ENCODE data around the gene CEP250. TPM values are rescaled to one million over a fixed set of nuclear protein-coding genes. Genes with fewer than 3 reads are reported as not detected.

Gene CEP250
- total RNA-seq, 1 donor from 2014 or later, result 15.3 TPM

GRCh38 chr20:35492352-35492751 is 37.0 kb downstream of the CEP250 start:
- intact Hi-C loops (cut with micrococcal nuclease), result no loop called here
- H3K9me3 ChIP-seq (replicated peaks), result no peaks in the 10 kb centered on the region
- H3K4me1 ChIP-seq, result peaks cover 9% of the 10 kb centered on the region
- H3K27ac ChIP-seq (replicated peaks), result no peak overlapping the region
- no peaks in the 10 kb centered on the region for H3K27me3 ChIP-seq (ENCODE audit: low read depth)
- no peak for TF ChIP-seq CTCF (IDR thresholded peaks at IDR 0.05; ENCODE audit: borderline replicate concordance)
- no peak for DNase-seq
- H3K4me3 ChIP-seq, result no peak overlapping the region
- peaks cover 93% of the 10 kb centered on the region for H3K36me3 ChIP-seq

- no peaks in the 10 kb centered on the region for H3K27me3 ChIP-seq (ENCODE audit: low read depth)
- no peaks in the 10 kb centered on the region for H3K9me3 ChIP-seq (replicated peaks)
- H3K4me1 ChIP-seq, result peaks cover 11% of the 10 kb centered on the region
- DNase-seq, result no peak
- H3K4me3 ChIP-seq, result no peak overlapping the region
- TF ChIP-seq CTCF (IDR thresholded peaks at IDR 0.05; ENCODE audit: borderline replicate concordance), result no peak
- H3K27ac ChIP-seq (replicated peaks), result peak overlapping the region; percentile 68
- peaks cover 98% of the 10 kb centered on the region for H3K36me3 ChIP-seq
- intact Hi-C loops (cut with micrococcal nuclease), result no loop called here
Observed at GRCh38 chr20:35496481-35496880, 41.1 kb downstream of the CEP250 start.

- H3K4me1 ChIP-seq, result peaks cover 11% of the 10 kb centered on the region
- H3K36me3 ChIP-seq, result peaks cover 97% of the 10 kb centered on the region
- intact Hi-C loops (cut with micrococcal nuclease), result no loop called here
- H3K27me3 ChIP-seq (ENCODE audit: low read depth), result no peaks in the 10 kb centered on the region
- no peak overlapping the region for H3K4me3 ChIP-seq
- H3K27ac ChIP-seq (replicated peaks), result peak overlapping the region; percentile 68
- H3K9me3 ChIP-seq (replicated peaks), result no peaks in the 10 kb centered on the region
- DNase-seq, result peak; percentile 19
- TF ChIP-seq CTCF (IDR thresholded peaks at IDR 0.05; ENCODE audit: borderline replicate concordance), result no peak
Observed at GRCh38 chr20:35497320-35497719, 41.9 kb downstream of the CEP250 start.

- peak; percentile 81 for DNase-seq
- intact Hi-C loops (cut with micrococcal nuclease), result no loop called here
- Histone ChIP-seq H3K27ac (replicated peaks) (peak overlapping the region; percentile 68), H3K9me3 (replicated peaks) (no peaks in the 10 kb centered on the region), H3K4me1 (peaks cover 11% of the 10 kb centered on the region), H3K36me3 (peaks cover 97% of the 10 kb centered on the region), H3K4me3 (no peak overlapping the region), H3K27me3 (ENCODE audit: low read depth) (no peaks in the 10 kb centered on the region)
- TF ChIP-seq CTCF (IDR thresholded peaks at IDR 0.05; ENCODE audit: borderline replicate concordance), result no peak
Observed at GRCh38 chr20:35497780-35498189, 42.4 kb downstream of the CEP250 start.

- Histone ChIP-seq H3K27me3 (ENCODE audit: low read depth) (no peaks in the 10 kb centered on the region), H3K9me3 (replicated peaks) (no peaks in the 10 kb centered on the region), H3K4me3 (no peak overlapping the region), H3K4me1 (peaks cover 18% of the 10 kb centered on the region), H3K27ac (replicated peaks) (no peak overlapping the region), H3K36me3 (peaks cover 95% of the 10 kb centered on the region)
- no peak for TF ChIP-seq CTCF (IDR thresholded peaks at IDR 0.05; ENCODE audit: borderline replicate concordance)
- intact Hi-C loops (cut with micrococcal nuclease), result no loop called here
- no peak for DNase-seq
Observed at GRCh38 chr20:35499271-35499670, 43.9 kb downstream of the CEP250 start.

GRCh38 chr20:35502352-35502751 is 47.0 kb downstream of the CEP250 start:
- no peak for DNase-seq
- Histone ChIP-seq H3K36me3 (peaks cover 71% of the 10 kb centered on the region), H3K27me3 (ENCODE audit: low read depth) (no peaks in the 10 kb centered on the region), H3K27ac (replicated peaks) (no peak overlapping the region), H3K4me3 (no peak overlapping the region), H3K4me1 (peaks cover 12% of the 10 kb centered on the region), H3K9me3 (replicated peaks) (no peaks in the 10 kb centered on the region)
- TF ChIP-seq CTCF (IDR thresholded peaks at IDR 0.05; ENCODE audit: borderline replicate concordance), result no peak
- intact Hi-C loops (cut with micrococcal nuclease), result no loop called here
